RWPE2 (cell line): ENCODE measurements around the gene ZIM2.
"Not testable (repeated sequence)": the region's sequence is repeated elsewhere in the genome, so short reads cannot be mapped to it uniquely, and the experiment has no call there.

Experiments
- ATAC-seq: fragments of 200-7000 bp; cut with Tn5 transposase; 3 replicates; pipeline ENCODE4 v1.9.1; 2021; ENCODE audit warnings: low read depth
- DNase-seq: peaks from one replicate; pipeline ENCODE4 v3.0.0-alpha.2; 2020; ENCODE audit warnings: low spot score
- H3K27ac ChIP-seq: fragments of 450-650 bp; 2 replicates; pipeline ENCODE4 v1.5.1; 2017; ENCODE audit warnings: mild to moderate bottlenecking; ENCODE audit not compliant: poor library complexity, severe bottlenecking
- H3K27me3 ChIP-seq: fragments of 250-450 bp; sonication (Bioruptor Pico); 2 replicates; pipeline ENCODE4 v1.5.1; 2021; ENCODE audit warnings: mild to moderate bottlenecking, moderate library complexity; ENCODE audit not compliant: insufficient read depth, poor library complexity, severe bottlenecking
- H3K36me3 ChIP-seq: fragments of 250-450 bp; sonication (Bioruptor Pico); 2 replicates; pipeline ENCODE4 v1.5.1; 2020; ENCODE audit warnings: low read depth, mild to moderate bottlenecking, moderate library complexity
- H3K4me1 ChIP-seq: fragments of 250-450 bp; sonication (Bioruptor Pico); 2 replicates; pipeline ENCODE4 v1.5.1; 2021; ENCODE audit warnings: mild to moderate bottlenecking, moderate library complexity; ENCODE audit not compliant: insufficient read depth, poor library complexity, severe bottlenecking
- H3K4me3 ChIP-seq: fragments of 250-450 bp; sonication (Bioruptor Pico); 2 replicates; pipeline ENCODE4 v1.5.1; 2021; ENCODE audit warnings: mild to moderate bottlenecking, moderate library complexity; ENCODE audit not compliant: severe bottlenecking
- H3K9me3 ChIP-seq: fragments of 250-450 bp; sonication (Bioruptor Pico); 2 replicates; pipeline ENCODE4 v1.5.1; 2021; ENCODE audit warnings: mild to moderate bottlenecking, moderate library complexity; ENCODE audit not compliant: severe bottlenecking
- TF ChIP-seq, protein P1 (sequence below): fragments of 450-650 bp; IDR thresholded peaks from one replicate; pipeline ENCODE4 v1.5.1; 2017; ENCODE audit warnings: mild to moderate bottlenecking, moderate library complexity; ENCODE audit not compliant: poor library complexity, severe bottlenecking

The ZIM2 gene

DNA sequence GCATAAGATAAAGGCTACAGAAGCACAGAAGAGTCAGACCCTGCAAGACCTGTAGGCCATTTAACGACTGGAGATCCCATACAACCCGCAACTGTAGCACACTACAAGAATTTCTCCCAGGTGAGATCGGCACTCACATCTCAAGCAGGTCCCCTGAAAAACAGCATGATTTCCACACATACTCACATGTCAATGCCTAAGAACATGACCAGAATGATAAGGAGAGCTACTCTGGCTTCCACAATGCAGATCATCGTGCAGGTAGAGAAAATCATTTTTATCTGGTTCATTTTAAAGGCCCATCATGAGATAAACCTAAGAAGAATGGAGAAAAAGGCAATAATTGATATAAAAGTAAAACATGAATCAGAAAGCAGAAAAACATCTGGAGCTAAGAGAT, 17.5 kb upstream of the ZIM2 start:
- ATAC-seq (no peak), DNase-seq (no peak)
- Histone ChIP-seq H3K27ac (no peak overlapping the region), H3K4me3 (no peak overlapping the region), H3K9me3 (peaks cover 2% of the 10 kb centered on the region), H3K27me3 (no peaks in the 10 kb centered on the region), H3K36me3 (no peaks in the 10 kb centered on the region), H3K4me1 (no peaks in the 10 kb centered on the region)
- TF ChIP-seq, protein P1, sequence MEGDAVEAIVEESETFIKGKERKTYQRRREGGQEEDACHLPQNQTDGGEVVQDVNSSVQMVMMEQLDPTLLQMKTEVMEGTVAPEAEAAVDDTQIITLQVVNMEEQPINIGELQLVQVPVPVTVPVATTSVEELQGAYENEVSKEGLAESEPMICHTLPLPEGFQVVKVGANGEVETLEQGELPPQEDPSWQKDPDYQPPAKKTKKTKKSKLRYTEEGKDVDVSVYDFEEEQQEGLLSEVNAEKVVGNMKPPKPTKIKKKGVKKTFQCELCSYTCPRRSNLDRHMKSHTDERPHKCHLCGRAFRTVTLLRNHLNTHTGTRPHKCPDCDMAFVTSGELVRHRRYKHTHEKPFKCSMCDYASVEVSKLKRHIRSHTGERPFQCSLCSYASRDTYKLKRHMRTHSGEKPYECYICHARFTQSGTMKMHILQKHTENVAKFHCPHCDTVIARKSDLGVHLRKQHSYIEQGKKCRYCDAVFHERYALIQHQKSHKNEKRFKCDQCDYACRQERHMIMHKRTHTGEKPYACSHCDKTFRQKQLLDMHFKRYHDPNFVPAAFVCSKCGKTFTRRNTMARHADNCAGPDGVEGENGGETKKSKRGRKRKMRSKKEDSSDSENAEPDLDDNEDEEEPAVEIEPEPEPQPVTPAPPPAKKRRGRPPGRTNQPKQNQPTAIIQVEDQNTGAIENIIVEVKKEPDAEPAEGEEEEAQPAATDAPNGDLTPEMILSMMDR = no peak

DNA sequence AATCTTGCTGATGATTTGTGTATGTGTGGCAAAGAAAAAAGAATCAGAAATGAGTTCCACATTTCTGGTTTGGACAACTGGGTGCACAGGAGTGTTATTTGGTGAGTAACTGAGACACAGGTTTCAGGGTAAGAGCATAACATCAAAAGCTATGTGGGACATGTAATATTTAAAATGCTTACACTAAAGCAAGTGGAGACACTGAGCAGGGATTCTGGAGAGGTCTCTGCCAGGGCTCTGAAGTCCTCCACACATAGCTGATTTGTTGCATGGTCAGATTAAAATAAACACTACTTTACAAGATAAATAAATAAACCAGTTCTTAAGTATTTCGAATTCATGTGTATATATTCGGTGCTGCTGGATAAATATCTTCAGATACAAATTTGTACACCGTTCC, 16.3 kb upstream of the ZIM2 start:
- H3K36me3 ChIP-seq = no peaks in the 10 kb centered on the region
- ATAC-seq (no peak), DNase-seq (no peak)
- TF ChIP-seq, protein P1 = no peak
- no peaks in the 10 kb centered on the region for H3K27me3 ChIP-seq
- H3K27ac ChIP-seq = no peak overlapping the region
- H3K4me3 ChIP-seq = no peak overlapping the region
- no peaks in the 10 kb centered on the region for H3K4me1 ChIP-seq
- peaks cover 2% of the 10 kb centered on the region for H3K9me3 ChIP-seq

DNA sequence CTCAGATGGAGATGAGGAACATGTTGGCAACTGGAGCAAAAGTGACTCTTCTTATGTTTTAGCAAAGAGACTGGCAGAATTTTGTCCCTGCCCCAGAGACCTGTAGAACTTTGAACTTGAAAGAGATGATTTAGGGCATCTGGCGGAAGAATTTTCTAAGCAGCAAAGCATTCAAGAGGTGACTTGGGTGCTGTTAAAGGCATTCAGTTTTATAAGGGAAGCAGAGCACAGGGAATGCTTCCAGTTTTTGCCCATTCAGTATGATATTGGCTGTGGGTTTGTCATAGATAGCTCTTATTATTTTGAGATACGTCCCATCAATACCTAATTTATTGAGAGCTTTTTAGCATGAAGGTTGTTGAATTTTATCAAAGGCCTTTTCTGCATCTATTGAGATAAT, 11.8 kb upstream of the ZIM2 start:
- H3K9me3 ChIP-seq, H3K27ac ChIP-seq, H3K36me3 ChIP-seq, H3K4me1 ChIP-seq, H3K27me3 ChIP-seq, ATAC-seq, H3K4me3 ChIP-seq, DNase-seq: not testable (repeated sequence)

DNA sequence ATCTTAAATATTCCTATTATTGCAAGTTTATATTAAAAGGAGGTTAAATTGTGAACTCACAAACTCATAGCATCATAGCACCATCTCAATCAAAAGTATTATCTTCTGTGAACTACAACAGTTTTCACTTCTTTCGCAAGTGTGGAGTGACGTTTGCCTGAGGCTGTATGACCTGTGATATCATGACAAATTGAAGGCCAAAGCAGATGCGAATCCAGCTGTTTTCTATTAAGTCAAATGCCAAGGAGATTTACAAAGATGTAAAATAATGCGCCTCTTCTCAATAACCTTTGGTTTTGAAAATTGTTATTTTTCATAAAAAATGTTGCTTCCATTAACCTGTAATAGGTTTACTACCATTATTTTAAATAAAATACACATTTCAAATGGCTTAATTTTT, 7.6 kb upstream of the ZIM2 start:
- H3K27me3 ChIP-seq = no peaks in the 10 kb centered on the region
- DNase-seq = no peak
- no peak overlapping the region for H3K27ac ChIP-seq
- TF ChIP-seq, protein P1 = no peak
- ATAC-seq = no peak
- no peaks in the 10 kb centered on the region for H3K4me1 ChIP-seq
- H3K9me3 ChIP-seq = peaks cover 5% of the 10 kb centered on the region
- H3K4me3 ChIP-seq = no peak overlapping the region
- H3K36me3 ChIP-seq = no peaks in the 10 kb centered on the region

- H3K4me1 ChIP-seq = no peaks in the 10 kb centered on the region
- no peak overlapping the region for H3K27ac ChIP-seq
- no peak for ATAC-seq
- peaks cover 1% of the 10 kb centered on the region for H3K9me3 ChIP-seq
- no peak overlapping the region for H3K4me3 ChIP-seq
- TF ChIP-seq, protein P1 = no peak
- no peaks in the 10 kb centered on the region for H3K27me3 ChIP-seq
- no peak for DNase-seq
- H3K36me3 ChIP-seq = no peaks in the 10 kb centered on the region
These were observed 1.9 kb upstream of the ZIM2 start for GRCh38 chr19:56842412-56842811.

GRCh38 chr19:56841193-56841543, 642 bp upstream of the ZIM2 start:
- Histone ChIP-seq H3K9me3 (peaks cover 7% of the 10 kb centered on the region), H3K4me3 (no peak overlapping the region), H3K4me1 (no peaks in the 10 kb centered on the region), H3K27me3 (no peaks in the 10 kb centered on the region), H3K36me3 (no peaks in the 10 kb centered on the region), H3K27ac (no peak overlapping the region)
- TF ChIP-seq, protein P1 = no peak
- DNase-seq (no peak), ATAC-seq (no peak)
